Erythroblast (primary cell): ENCODE measurements around the gene EYA2.

ENCODE experiments used
- GATA1 ChIP-seq: IDR thresholded peaks from 2 replicates; pipeline ENCODE4 v1.6.1; 2011; ENCODE audit warnings: low read depth, mild to moderate bottlenecking, control low read depth, low read length, moderate library complexity
- POLR2A ChIP-seq: IDR thresholded peaks from 2 replicates; pipeline ENCODE4 v1.6.1; 2011; ENCODE audit warnings: mild to moderate bottlenecking, low read length

DNA sequence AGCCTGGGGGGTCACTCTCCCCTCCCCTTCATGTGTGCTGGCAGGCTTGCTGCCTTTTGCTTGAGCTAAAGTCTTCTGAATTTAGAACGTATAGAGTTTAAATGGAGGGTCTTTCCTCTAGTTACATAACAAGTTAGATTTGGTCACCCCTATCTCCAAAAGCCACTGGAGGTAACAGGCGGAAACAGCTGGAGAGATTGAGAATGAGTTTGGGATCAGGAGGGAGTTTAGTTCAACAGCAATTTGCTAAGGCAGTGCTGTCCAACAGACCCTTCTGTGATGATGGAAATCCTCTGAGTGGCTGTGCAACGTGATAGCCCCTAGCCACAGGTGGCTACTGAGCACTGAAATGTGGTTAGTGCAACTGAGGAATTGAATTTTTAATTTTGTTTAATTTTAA, 132.8 kb downstream of the EYA2 start:
- TF ChIP-seq POLR2A (no peak), GATA1 (no peak)
